Epithelial cell of alveolus of lung (primary cell): ENCODE measurements around the gene LRRC37A. TPM values are rescaled to one million over a fixed set of nuclear protein-coding genes. Genes with fewer than 3 reads are reported as not detected.

Source experiments
- total RNA-seq: library from RNA; depleted of rRNA; stranded (reverse); fragments of >200 nt; gene quantifications from 2 replicates; pipeline ENCODE4 v1.2.1, GENCODE V29; 2015

Gene LRRC37A
- total RNA-seq, result 0.65 and 0.72 TPM in 2 replicates

GRCh38 chr17:46294831-46295230 lies at the start of gene LRRC37A:
Gene LRRC37A (plus strand): TSS chr17:46295131. CDS start chr17:46295134, 3 bp downstream.

GRCh38 chr17:46361755-46362154 lies 66.8 kb downstream of the LRRC37A start, which contains the start of gene ARL17B:
Gene ARL17B (minus strand): TSS chr17:46361766. CDS start chr17:46358397, 3,369 bp downstream.

Other genes starting within 250 kb of the LRRC37A start
- 19.0 and 58.4 TPM in 2 replicates for gene KANSL1, start 101.7 kb upstream of the LRRC37A start, total RNA-seq
- 8.5 and 9.3 TPM in 2 replicates for gene ARL17B, start 66.6 kb downstream of the LRRC37A start, total RNA-seq
- 1.9 and 11.2 TPM in 2 replicates for gene LRRC37A2, start 217.3 kb downstream of the LRRC37A start, total RNA-seq